ENCODE data around the gene MRPL58. TPM values are rescaled to one million over a fixed set of nuclear protein-coding genes. Genes with fewer than 3 reads are reported as not detected.
"Not testable (repeated sequence)": the region's sequence is repeated elsewhere in the genome, so short reads cannot be mapped to it uniquely, and the experiment has no call there.

The MRPL58 gene
- total RNA-seq, 2 experiments from 2014 or later: 5.4 to 7.1 TPM

GRCh38 chr17:75004371-75004770, 8.1 kb upstream of the MRPL58 start:
- no peak overlapping the region for H3K27ac ChIP-seq (ENCODE audit: low read depth in 1 of 2, low read length in 2 of 2)
- H3K4me1 ChIP-seq (ENCODE audit: insufficient read depth, low read length): no peaks in the 10 kb centered on the region
- Mint-ChIP-seq H3K27me3 (no peaks in the 10 kb centered on the region), H3K27ac (no peak overlapping the region), H3K4me3 (no peak overlapping the region), H3K36me3 (ENCODE audit: low read depth) (no peaks in the 10 kb centered on the region), H3K4me1 (ENCODE audit: low read depth) (no peaks in the 10 kb centered on the region), H3K9me3 (no peaks in the 10 kb centered on the region)
- intact Hi-C loops (cut with DNase I, micrococcal nuclease): no loop called here
- no peak for DNase-seq
- ATAC-seq (ENCODE audit: poor library complexity): no peak
- no peaks in the 10 kb centered on the region for H3K36me3 ChIP-seq (ENCODE audit: insufficient read depth, low read length)
- ChIA-PET CTCF (interaction anchor here (1.2 kb wide), 2 partner anchors 43 to 46 kb away, joined by 3 read pairs; no protein-coding TSS in a partner anchor), POLR2A (interaction anchor here (0.7 to 1.4 kb wide), 2 partner anchors 17 to 31 kb away, joined by 3 read pairs; partner anchors contain the start of gene CDR2L)
- peaks cover 0 to 4% of the 10 kb centered on the region in 2 experiments for H3K27me3 ChIP-seq (ENCODE audit: control insufficient read depth in 1 of 2, insufficient read depth in 2 of 2, low read length in 2 of 2)
- no peaks in the 10 kb centered on the region for H3K9me3 ChIP-seq (ENCODE audit: control insufficient read depth in 1 of 2, insufficient read depth in 1 of 2, low read length in 2 of 2)
- TF ChIP-seq, protein P1, sequence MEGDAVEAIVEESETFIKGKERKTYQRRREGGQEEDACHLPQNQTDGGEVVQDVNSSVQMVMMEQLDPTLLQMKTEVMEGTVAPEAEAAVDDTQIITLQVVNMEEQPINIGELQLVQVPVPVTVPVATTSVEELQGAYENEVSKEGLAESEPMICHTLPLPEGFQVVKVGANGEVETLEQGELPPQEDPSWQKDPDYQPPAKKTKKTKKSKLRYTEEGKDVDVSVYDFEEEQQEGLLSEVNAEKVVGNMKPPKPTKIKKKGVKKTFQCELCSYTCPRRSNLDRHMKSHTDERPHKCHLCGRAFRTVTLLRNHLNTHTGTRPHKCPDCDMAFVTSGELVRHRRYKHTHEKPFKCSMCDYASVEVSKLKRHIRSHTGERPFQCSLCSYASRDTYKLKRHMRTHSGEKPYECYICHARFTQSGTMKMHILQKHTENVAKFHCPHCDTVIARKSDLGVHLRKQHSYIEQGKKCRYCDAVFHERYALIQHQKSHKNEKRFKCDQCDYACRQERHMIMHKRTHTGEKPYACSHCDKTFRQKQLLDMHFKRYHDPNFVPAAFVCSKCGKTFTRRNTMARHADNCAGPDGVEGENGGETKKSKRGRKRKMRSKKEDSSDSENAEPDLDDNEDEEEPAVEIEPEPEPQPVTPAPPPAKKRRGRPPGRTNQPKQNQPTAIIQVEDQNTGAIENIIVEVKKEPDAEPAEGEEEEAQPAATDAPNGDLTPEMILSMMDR (IDR thresholded peaks at IDR 0.05): no peak
- H3K4me3 ChIP-seq (ENCODE audit: low read length): no peak overlapping the region

- Histone ChIP-seq H3K4me3 (ENCODE audit: low read length) (no peak overlapping the region), H3K27me3 (ENCODE audit: control insufficient read depth in 1 of 2, insufficient read depth in 2 of 2, low read length in 2 of 2) (peaks cover 0 to 4% of the 10 kb centered on the region in 2 experiments), H3K4me1 (ENCODE audit: insufficient read depth, low read length) (no peaks in the 10 kb centered on the region), H3K27ac (ENCODE audit: low read depth in 1 of 2, low read length in 2 of 2) (no peak overlapping the region), H3K36me3 (ENCODE audit: insufficient read depth, low read length) (no peaks in the 10 kb centered on the region), H3K9me3 (ENCODE audit: control insufficient read depth in 1 of 2, insufficient read depth in 1 of 2, low read length in 2 of 2) (no peaks in the 10 kb centered on the region)
- Mint-ChIP-seq H3K9me3 (no peaks in the 10 kb centered on the region), H3K36me3 (ENCODE audit: low read depth) (no peaks in the 10 kb centered on the region), H3K4me1 (ENCODE audit: low read depth) (no peaks in the 10 kb centered on the region), H3K4me3 (no peak overlapping the region), H3K27me3 (no peaks in the 10 kb centered on the region), H3K27ac (no peak overlapping the region)
- POLR2A ChIA-PET: interaction anchor here (1.4 kb wide), 2 partner anchors 17 to 43 kb away, joined by 3 read pairs; partner anchors contain the start of gene CDR2L
- CTCF ChIA-PET: no interaction called here
- intact Hi-C loops (cut with DNase I, micrococcal nuclease): no loop called here
- TF ChIP-seq, protein P1 (IDR thresholded peaks at IDR 0.05): no peak
- DNase-seq: no peak
- ATAC-seq (ENCODE audit: poor library complexity): no peak
Measured at GRCh38 chr17:75005291-75005690, 7.2 kb upstream of the MRPL58 start.

GRCh38 chr17:75006084-75006483, 6.4 kb upstream of the MRPL58 start:
- H3K4me1 Mint-ChIP-seq (ENCODE audit: low read depth); H3K27me3 Mint-ChIP-seq; H3K4me3 Mint-ChIP-seq; DNase-seq; H3K4me3 ChIP-seq (ENCODE audit: low read length); ATAC-seq (ENCODE audit: poor library complexity); H3K9me3 ChIP-seq (ENCODE audit: control insufficient read depth in 1 of 2, insufficient read depth in 1 of 2, low read length in 2 of 2); H3K27ac Mint-ChIP-seq; H3K27me3 ChIP-seq (ENCODE audit: control insufficient read depth in 1 of 2, insufficient read depth in 2 of 2, low read length in 2 of 2); H3K27ac ChIP-seq (ENCODE audit: low read depth in 1 of 2, low read length in 2 of 2); H3K36me3 Mint-ChIP-seq (ENCODE audit: low read depth); H3K4me1 ChIP-seq (ENCODE audit: insufficient read depth, low read length); H3K36me3 ChIP-seq (ENCODE audit: insufficient read depth, low read length); H3K9me3 Mint-ChIP-seq: not testable (repeated sequence)
- ChIA-PET CTCF (interaction anchor here (1.0 to 1.6 kb wide), 2 partner anchors 45 to 108 kb away, joined by 3 to 17 read pairs; no protein-coding TSS in a partner anchor), POLR2A (interaction anchor here (1.4 kb wide), 1 partner anchor 44 kb away, joined by 3 read pairs; no protein-coding TSS in a partner anchor)
- intact Hi-C loops (cut with DNase I, micrococcal nuclease): loop anchor here in 1 of 2 experiments (2.0 kb wide), 1 partner anchor 45 kb away; no protein-coding TSS in a partner anchor

DNA sequence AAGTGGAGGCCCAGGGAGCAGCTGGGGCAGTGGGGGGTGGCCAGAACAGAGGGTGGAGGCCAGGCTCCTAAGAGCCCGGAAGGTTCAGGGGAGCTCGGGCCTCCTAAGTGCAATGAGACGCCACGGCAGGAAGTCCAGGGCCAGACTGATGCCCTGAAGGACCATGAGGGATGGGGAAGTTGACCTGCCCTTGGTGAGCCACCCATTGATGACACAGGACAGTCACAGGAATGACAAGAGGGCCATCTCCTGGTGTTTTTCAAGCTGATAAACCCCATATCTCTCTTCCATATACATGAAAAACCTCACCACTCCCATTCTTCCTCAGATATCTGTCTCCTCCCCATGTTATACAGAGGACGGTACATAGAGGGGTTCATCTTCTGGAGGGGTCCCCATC, 5.8 kb upstream of the MRPL58 start:
- Mint-ChIP-seq H3K27me3 (no peaks in the 10 kb centered on the region), H3K36me3 (ENCODE audit: low read depth) (no peaks in the 10 kb centered on the region), H3K4me3 (no peak overlapping the region), H3K27ac (no peak overlapping the region), H3K9me3 (no peaks in the 10 kb centered on the region), H3K4me1 (ENCODE audit: low read depth) (no peaks in the 10 kb centered on the region)
- Histone ChIP-seq H3K4me1 (ENCODE audit: insufficient read depth, low read length) (no peaks in the 10 kb centered on the region), H3K27ac (ENCODE audit: low read depth in 1 of 2, low read length in 2 of 2) (no peak overlapping the region), H3K4me3 (ENCODE audit: low read length) (no peak overlapping the region), H3K9me3 (ENCODE audit: control insufficient read depth in 1 of 2, insufficient read depth in 1 of 2, low read length in 2 of 2) (no peaks in the 10 kb centered on the region), H3K36me3 (ENCODE audit: insufficient read depth, low read length) (no peaks in the 10 kb centered on the region), H3K27me3 (ENCODE audit: control insufficient read depth in 1 of 2, insufficient read depth in 2 of 2, low read length in 2 of 2) (peaks cover 0 to 4% of the 10 kb centered on the region in 2 experiments)
- TF ChIP-seq, protein P1 (IDR thresholded peaks at IDR 0.05): no peak
- CTCF ChIA-PET: interaction anchor here (1.0 to 1.8 kb wide), 4 partner anchors 13 to 108 kb away, joined by 3 to 17 read pairs (median 5); no protein-coding TSS in a partner anchor
- POLR2A ChIA-PET: no interaction called here
- intact Hi-C loops (cut with DNase I, micrococcal nuclease): loop anchor here in 1 of 2 experiments (2.0 kb wide), 1 partner anchor 46 kb away; no protein-coding TSS in a partner anchor
- no peak for DNase-seq
- ATAC-seq (ENCODE audit: poor library complexity): no peak
